Measurements from ENCODE around the gene CCDC188. TPM values are rescaled to one million over a fixed set of nuclear protein-coding genes. Genes with fewer than 3 reads are reported as not detected.

The CCDC188 gene
- total RNA-seq, 2 donors from 2014 or later: 0.36 TPM; not detected in 1

DNA sequence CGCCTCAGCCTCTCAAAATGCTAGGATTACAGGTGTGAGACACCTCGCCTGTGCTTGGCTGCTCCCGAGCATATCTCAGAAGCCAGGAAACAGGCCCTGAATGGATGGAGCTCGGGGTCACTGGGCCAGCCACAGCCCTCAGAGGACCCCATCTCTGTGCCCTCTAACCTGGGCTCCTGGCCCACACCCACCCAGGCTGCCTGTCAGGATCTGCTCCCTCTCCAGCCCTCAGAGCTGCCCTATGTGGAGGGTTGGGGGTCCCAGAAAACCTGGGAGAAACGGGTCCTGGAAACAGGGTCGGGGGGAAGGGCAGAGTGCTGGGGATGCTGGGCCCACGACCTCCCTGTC lies 5.2 kb upstream of the CCDC188 start:
- ATAC-seq: no peak
- Mint-ChIP-seq H3K9me3 (no peaks in the 10 kb centered on the region), H3K36me3 (no peaks in the 10 kb centered on the region), H3K27me3 (no peaks in the 10 kb centered on the region), H3K4me3 (no peak overlapping the region), H3K27ac (no peak overlapping the region), H3K4me1 (ENCODE audit: low read depth in 2 of 2) (peaks cover 0 to 3% of the 10 kb centered on the region in 2 donors)
- no peak for DNase-seq (ENCODE audit: low spot score)

DNA sequence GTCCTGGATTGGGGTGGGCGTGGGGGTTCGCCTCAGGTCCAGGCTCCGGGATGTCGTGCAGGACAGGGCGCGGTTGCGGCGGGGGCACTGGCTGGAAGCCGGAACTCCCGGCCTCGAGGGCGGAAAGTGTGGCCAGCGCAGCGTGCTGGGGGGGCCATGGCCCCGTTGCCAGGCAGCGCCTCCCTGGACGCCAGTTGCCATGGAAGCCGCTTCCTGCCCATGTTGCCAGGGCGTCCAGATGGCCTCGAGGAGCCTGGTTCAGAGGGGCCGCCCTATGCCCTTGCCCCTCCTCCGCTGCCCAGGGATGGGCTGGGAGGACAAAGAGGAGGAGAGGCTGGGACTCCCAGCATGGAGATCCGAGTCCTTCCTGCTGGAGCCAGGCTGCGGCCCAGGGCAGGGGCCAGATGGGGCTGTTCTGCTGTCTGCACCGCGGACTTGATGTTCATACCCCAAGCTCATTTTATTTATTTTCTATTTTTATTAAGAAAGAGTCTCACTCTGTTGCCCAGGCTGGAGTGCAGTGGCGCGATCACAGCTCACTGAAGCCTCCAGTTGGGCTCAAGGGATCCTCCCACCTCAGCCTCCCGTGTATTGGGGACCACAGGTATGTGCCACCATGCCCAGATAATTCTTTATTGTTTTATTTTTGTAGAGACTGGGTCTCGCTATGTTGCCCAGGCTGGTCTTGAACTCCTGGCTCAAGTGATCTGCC lies 4.6 kb upstream of the CCDC188 start:
- no peak overlapping the region for H3K4me3 Mint-ChIP-seq
- no peaks in the 10 kb centered on the region for H3K36me3 Mint-ChIP-seq
- no peaks in the 10 kb centered on the region for H3K27me3 Mint-ChIP-seq
- DNase-seq (ENCODE audit: low spot score) (no peak), ATAC-seq (peak in 1 of 2 donors; percentile 43)
- H3K9me3 Mint-ChIP-seq: no peaks in the 10 kb centered on the region
- H3K4me1 Mint-ChIP-seq (ENCODE audit: low read depth in 2 of 2): peaks cover 0 to 3% of the 10 kb centered on the region in 2 donors
- no peak overlapping the region for H3K27ac Mint-ChIP-seq

DNA sequence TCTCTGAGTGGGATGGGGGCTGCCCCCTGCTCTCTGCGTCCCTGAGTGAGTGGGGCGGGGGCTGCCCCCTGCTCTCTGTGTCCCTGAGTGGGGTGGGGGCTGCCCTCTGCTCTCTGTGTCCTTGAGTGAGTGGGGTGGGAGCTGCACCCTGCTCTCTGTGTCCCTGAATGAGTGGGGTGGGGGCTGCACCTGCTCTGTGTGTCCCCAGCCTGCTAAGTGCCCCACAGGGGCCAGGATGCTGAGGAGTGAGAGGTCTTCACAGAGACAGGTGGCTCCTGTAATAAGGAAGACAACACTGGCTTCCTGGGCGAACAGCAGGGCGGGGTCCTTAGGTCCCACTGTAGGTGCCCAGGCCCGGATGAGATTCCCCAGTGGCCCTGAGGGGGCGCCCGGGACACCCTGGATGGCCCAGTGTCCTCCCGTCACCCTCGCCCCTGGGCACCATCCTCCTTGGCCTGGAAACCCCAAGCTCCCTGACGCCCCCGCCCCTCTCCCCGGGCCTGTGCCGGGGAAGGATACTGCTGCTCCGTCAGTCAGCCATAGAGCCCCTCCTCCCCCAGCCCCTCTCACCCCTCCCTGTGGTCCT lies 3.8 kb upstream of the CCDC188 start:
- DNase-seq (ENCODE audit: low spot score) (no peak), ATAC-seq (no peak)
- H3K36me3 Mint-ChIP-seq: no peaks in the 10 kb centered on the region
- H3K27me3 Mint-ChIP-seq: no peaks in the 10 kb centered on the region
- no peak overlapping the region for H3K4me3 Mint-ChIP-seq
- no peaks in the 10 kb centered on the region for H3K9me3 Mint-ChIP-seq
- H3K4me1 Mint-ChIP-seq (ENCODE audit: low read depth in 2 of 2): peaks cover 0 to 3% of the 10 kb centered on the region in 2 donors
- H3K27ac Mint-ChIP-seq: no peak overlapping the region

DNA sequence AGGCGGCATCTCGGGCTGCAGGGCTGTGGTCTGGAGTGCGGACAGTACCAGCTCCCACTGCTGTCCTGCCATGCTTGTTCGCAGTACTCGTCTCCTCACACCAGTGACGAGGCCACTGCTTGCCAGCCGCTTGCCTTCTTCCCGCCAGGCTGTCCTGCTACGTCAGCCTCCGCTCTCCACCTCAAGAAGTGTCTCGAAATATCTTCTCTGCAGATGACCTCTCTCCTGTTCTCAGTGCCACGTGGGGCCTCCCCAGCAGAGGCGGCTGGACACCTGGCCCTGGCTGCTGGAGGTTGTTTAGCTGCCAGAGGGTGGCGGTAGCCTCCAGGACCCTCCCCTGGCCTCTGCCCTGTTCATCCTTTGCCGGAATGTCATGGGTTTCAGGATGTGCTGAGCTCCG lies 3.1 kb upstream of the CCDC188 start:
- ATAC-seq (no peak), DNase-seq (ENCODE audit: low spot score) (no peak)
- H3K4me1 Mint-ChIP-seq (ENCODE audit: low read depth in 2 of 2): peaks cover 0 to 3% of the 10 kb centered on the region in 2 donors
- H3K9me3 Mint-ChIP-seq: no peaks in the 10 kb centered on the region
- H3K4me3 Mint-ChIP-seq: no peak overlapping the region
- no peaks in the 10 kb centered on the region for H3K36me3 Mint-ChIP-seq
- no peak overlapping the region for H3K27ac Mint-ChIP-seq
- no peaks in the 10 kb centered on the region for H3K27me3 Mint-ChIP-seq

DNA sequence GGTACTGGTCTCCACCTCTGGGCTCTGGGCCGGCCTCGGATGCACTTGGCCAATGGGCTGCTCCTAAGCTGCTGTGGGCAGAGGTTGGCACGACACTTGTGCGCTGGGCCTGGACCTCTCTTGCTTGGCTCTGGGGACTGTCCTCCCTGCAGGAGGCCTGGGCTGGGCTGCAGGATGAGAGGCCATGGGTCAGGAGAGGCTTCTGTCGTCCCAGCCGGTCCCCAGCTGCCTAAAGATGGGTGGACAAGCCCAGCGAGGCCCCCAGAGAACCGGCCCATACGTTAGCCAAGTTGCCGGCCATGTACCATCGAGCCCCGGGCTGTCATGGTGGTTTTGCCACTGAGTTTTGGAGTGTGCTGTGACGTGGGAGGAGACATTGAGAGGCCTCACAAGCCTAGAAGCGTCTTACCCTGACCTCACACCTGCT lies 1.6 kb upstream of the CCDC188 start:
- H3K4me1 Mint-ChIP-seq (ENCODE audit: low read depth in 2 of 2): peaks cover 0 to 3% of the 10 kb centered on the region in 2 donors
- no peak overlapping the region for H3K27ac Mint-ChIP-seq
- no peak for DNase-seq (ENCODE audit: low spot score)
- no peak overlapping the region for H3K4me3 Mint-ChIP-seq
- no peaks in the 10 kb centered on the region for H3K36me3 Mint-ChIP-seq
- ATAC-seq: no peak
- H3K9me3 Mint-ChIP-seq: no peaks in the 10 kb centered on the region
- H3K27me3 Mint-ChIP-seq: no peaks in the 10 kb centered on the region

DNA sequence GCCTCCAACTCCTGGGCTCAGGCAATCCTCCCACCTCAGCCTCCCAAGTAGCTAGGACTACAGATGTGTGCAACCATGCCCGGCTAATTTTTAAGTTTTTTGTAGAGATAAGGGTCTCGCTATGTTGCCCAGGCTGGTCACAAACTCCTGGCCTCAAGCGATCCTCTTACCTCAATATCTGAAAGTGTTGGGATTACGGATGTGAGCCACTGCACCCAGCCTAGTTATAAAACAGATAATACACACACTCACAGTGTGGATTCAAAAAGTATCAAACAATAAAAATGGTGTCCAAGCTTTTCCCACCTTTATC lies 377 bp upstream of the CCDC188 start:
- Mint-ChIP-seq H3K36me3 (no peaks in the 10 kb centered on the region), H3K9me3 (no peaks in the 10 kb centered on the region), H3K27me3 (no peaks in the 10 kb centered on the region), H3K4me3 (no peak overlapping the region), H3K4me1 (ENCODE audit: low read depth in 2 of 2) (no peaks in the 10 kb centered on the region), H3K27ac (no peak overlapping the region)
- ATAC-seq: no peak
- no peak for DNase-seq (ENCODE audit: low spot score)

DNA sequence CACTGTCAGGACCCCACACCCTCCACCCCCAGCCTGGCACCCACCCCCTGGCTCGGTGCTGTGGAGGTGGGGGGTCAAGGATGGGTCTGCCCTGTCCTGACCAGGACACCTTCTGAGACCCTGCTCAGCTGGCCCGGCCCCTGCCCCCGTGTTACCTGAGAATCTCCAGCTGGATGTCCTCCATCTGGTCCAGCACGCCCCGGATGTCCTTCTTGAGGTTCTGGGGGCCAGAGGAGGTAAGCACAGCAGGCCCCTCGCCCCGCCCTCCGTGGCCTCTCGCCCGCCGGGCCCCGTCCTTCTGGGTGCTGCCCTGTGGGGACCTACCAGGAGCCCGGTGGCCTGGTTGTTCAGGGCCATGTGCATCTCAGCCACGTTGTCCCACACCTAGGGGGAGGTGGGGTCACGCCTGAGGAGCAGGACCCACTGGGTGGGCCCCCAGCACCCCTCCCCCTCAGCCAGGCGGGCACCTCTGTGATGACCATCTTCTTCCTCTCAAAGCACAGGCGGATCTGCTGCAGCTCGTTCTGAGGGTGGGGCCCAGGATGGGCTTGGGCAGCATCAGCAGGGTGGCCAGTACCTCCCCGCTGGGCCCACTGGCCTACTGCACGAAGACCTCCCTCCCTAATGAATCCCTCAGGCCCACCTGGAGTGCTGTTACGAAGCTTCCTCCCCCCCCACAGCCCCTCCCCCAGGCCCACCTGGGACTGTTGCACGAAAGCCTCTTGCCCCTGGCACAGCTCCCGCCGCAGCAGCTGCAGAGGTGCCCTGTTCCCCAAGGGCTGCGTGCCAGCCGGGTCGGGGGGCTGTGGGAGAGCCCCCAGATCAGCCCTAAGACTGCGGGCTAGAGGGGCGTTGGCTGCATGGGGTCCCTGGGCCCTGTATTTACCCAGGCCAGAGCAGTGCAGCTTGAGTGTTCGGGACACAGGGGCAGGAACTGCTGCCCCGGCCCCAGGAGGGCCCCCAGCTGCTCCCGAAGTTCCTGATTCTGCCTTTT lies 1.3 kb downstream of the CCDC188 start:
- ATAC-seq (no peak), DNase-seq (ENCODE audit: low spot score) (no peak)
- no peaks in the 10 kb centered on the region for H3K36me3 Mint-ChIP-seq
- H3K27ac Mint-ChIP-seq: no peak overlapping the region
- H3K4me1 Mint-ChIP-seq (ENCODE audit: low read depth in 2 of 2): no peaks in the 10 kb centered on the region
- no peak overlapping the region for H3K4me3 Mint-ChIP-seq
- H3K27me3 Mint-ChIP-seq: no peaks in the 10 kb centered on the region
- no peaks in the 10 kb centered on the region for H3K9me3 Mint-ChIP-seq

DNA sequence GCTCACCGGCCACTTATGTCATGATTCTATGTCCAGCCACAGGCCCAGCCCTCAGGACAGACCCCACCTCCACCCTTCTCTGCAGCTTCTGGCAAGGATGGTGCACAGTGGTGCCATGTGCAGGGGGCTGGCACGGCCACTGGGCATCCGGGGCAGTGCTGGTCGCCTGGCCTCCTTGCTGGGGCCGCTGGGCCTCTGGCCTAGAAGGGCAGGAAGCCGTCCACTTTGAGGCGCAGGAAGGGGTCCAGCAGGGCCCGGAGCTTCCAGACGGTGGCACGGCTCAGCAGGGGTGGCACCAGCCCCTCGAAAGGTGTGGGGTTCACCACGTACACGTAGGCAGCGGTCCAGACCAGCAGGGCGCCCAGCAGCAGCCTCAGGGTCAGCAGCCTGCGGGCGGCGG lies 2.4 kb downstream of the CCDC188 start:
- Mint-ChIP-seq H3K27ac (no peak overlapping the region), H3K4me1 (ENCODE audit: low read depth in 2 of 2) (no peaks in the 10 kb centered on the region), H3K36me3 (no peaks in the 10 kb centered on the region), H3K27me3 (no peaks in the 10 kb centered on the region), H3K4me3 (no peak overlapping the region), H3K9me3 (no peaks in the 10 kb centered on the region)
- ATAC-seq (no peak), DNase-seq (ENCODE audit: low spot score) (no peak)

DNA sequence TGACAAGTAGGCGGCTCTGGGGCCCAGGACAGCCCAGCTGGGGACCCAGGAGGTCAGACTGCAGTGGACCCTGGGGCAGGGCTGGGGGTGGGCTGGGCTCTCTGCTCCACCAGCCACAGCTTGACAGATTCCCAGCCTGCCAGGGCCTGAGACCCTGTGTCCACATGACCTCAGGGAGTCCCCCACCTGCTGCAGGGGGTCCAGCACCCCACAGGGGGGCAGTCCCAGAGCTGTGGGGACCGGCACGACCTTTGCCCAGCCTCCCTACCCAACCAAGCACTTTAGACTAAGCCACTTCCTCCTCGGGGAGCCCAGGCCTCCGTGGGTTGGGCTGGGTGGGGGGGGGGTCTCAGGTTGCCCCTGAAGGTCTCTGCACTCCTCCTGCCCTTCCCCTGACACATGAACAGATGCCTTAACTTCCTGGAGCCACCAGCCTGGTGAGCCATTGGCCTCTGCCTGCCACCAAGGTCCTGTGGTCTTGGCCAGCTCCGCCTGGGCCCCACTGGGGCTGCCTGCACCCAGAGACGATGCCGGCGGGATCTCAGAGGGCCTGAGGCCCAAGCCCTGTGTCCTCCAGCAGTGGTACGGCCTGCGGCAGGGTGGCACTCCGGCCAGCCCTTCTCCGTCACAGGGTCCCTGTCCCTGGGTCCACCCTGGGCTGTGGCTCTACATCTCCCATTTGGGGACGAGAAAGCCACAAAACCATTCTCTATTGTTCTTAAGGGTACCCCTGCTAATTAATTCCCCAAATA lies 3.4 kb downstream of the CCDC188 start:
- Mint-ChIP-seq H3K4me3 (no peak overlapping the region), H3K9me3 (no peaks in the 10 kb centered on the region), H3K27ac (no peak overlapping the region), H3K27me3 (no peaks in the 10 kb centered on the region), H3K4me1 (ENCODE audit: low read depth in 2 of 2) (no peaks in the 10 kb centered on the region), H3K36me3 (no peaks in the 10 kb centered on the region)
- DNase-seq (ENCODE audit: low spot score) (no peak), ATAC-seq (no peak)

DNA sequence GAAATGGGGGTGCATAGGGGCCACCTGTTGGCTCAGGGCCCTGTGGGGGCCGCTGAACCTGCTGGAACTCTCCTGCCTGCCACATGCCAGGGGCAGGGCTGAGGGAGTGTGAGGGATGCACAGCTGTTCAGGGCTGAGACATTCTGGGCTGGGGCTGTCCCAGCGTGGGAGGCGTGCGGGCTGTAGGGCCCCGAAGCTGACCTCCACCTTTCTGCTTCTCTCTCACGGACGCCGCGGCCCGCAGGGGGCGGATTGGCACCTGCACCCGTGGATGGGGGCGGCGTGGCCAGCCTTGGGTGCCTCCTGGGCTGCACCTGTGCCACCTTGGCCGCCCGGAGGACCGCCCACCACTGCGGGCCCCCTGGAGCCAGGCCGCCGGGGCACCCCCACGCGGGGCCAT lies 4.1 kb downstream of the CCDC188 start:
- H3K27ac Mint-ChIP-seq: no peak overlapping the region
- no peaks in the 10 kb centered on the region for H3K36me3 Mint-ChIP-seq
- H3K9me3 Mint-ChIP-seq: no peaks in the 10 kb centered on the region
- DNase-seq (ENCODE audit: low spot score) (no peak), ATAC-seq (no peak)
- H3K4me3 Mint-ChIP-seq: no peak overlapping the region
- H3K27me3 Mint-ChIP-seq: no peaks in the 10 kb centered on the region
- H3K4me1 Mint-ChIP-seq (ENCODE audit: low read depth in 2 of 2): no peaks in the 10 kb centered on the region

DNA sequence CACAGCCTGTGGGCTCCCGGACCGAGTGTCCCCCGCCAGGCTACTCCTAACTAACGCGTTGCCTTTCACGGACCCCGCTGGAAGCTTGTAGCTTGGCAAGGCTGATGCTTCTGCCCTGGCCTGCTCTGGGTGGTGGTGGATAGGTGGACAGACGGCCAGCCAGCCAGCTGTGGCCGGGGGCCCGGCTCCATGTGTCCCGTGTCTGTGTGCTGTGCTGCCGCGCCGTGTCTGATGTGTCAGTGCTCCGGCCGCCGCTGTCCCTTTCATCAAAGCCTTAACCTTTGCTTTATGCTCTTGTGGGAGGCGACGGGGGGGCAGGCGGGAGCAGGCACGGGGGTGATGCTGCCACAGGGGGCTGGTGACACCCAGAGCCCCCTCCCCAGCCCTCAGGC lies 5.0 kb downstream of the CCDC188 start:
- Mint-ChIP-seq H3K9me3 (no peaks in the 10 kb centered on the region), H3K4me1 (ENCODE audit: low read depth in 2 of 2) (no peaks in the 10 kb centered on the region), H3K27ac (no peak overlapping the region), H3K4me3 (no peak overlapping the region), H3K27me3 (no peaks in the 10 kb centered on the region), H3K36me3 (no peaks in the 10 kb centered on the region)
- DNase-seq (ENCODE audit: low spot score): no peak
- no peak for ATAC-seq

DNA sequence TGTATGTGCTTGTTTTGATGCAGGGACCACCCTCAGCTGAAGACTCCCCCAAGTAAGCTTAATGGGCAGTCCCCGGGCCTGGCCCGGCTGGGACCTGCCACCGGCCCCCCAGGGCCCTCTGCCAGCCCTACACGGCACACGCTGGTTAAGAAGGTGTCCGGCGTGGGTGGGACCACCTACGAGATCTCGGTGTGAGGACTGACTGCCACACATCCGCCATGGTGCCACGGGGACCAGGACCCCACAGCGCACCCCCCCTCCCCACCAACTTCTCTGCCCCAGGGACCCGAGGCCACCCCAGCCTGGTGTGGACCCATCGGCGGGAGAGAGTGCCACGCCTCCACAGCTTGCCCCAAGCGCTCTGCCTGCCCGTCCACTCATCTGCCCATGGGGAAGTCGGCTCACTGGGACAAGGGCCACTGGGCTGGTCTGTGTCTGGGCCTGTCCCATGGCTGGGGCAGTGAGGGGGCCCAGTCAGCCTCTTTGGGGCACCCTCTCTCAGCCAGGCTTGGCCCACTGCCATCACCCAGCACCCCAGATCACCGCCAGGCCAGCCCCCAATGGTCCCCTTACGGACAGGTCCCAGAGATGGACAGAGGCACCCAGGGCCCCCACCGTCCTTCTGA lies 5.5 kb downstream of the CCDC188 start:
- Mint-ChIP-seq H3K9me3 (no peaks in the 10 kb centered on the region), H3K27ac (no peak overlapping the region), H3K4me3 (no peak overlapping the region), H3K27me3 (no peaks in the 10 kb centered on the region), H3K36me3 (no peaks in the 10 kb centered on the region), H3K4me1 (ENCODE audit: low read depth in 2 of 2) (no peaks in the 10 kb centered on the region)
- DNase-seq (ENCODE audit: low spot score): no peak
- no peak for ATAC-seq

DNA sequence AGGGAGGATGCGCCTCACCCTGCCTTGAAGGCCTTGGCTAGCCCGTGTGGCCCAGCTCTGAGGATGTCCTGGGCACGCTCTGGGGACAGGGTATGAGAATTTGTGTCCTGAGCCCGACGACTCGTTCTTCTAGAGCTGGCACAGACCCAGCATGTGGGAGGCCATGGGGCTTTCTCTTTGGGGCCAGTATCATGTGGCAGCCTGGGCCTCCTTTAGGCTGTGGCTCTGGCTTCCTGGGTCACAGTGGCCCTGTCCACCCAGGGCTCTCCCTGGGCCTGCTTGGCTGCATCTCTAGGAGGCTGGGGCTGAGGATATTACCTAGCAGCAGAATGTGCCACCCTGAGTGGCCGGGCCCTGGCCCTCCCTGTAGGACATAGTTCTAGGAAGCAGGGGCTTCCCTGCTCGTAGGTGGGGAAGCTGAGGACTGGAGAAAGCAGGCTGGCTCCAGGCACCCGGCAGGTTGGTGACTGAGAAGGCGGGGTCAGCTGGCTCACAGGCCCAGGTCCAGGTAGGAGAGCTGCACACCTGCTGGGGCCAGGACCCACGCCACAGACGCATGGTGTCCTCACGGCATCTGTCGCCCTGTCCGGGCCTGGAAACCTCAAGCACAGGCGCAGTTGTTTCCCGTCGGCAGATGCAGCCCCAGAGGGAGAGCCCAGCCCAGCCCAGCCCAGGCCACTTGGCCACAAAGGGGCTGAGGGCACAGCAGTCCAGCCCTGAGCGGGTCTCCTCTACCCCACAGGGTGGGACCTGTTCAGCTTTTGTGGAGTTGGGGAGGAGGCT lies 6.8 kb downstream of the CCDC188 start:
- no peaks in the 10 kb centered on the region for H3K27me3 Mint-ChIP-seq
- no peak overlapping the region for H3K4me3 Mint-ChIP-seq
- no peak for ATAC-seq
- H3K9me3 Mint-ChIP-seq: no peaks in the 10 kb centered on the region
- H3K36me3 Mint-ChIP-seq: no peaks in the 10 kb centered on the region
- DNase-seq (ENCODE audit: low spot score): no peak
- peaks cover 0 to 2% of the 10 kb centered on the region in 2 donors for H3K4me1 Mint-ChIP-seq (ENCODE audit: low read depth in 2 of 2)
- no peak overlapping the region for H3K27ac Mint-ChIP-seq
